ENCODE data around the gene ERBB4.

ERBB4 gene

DNA sequence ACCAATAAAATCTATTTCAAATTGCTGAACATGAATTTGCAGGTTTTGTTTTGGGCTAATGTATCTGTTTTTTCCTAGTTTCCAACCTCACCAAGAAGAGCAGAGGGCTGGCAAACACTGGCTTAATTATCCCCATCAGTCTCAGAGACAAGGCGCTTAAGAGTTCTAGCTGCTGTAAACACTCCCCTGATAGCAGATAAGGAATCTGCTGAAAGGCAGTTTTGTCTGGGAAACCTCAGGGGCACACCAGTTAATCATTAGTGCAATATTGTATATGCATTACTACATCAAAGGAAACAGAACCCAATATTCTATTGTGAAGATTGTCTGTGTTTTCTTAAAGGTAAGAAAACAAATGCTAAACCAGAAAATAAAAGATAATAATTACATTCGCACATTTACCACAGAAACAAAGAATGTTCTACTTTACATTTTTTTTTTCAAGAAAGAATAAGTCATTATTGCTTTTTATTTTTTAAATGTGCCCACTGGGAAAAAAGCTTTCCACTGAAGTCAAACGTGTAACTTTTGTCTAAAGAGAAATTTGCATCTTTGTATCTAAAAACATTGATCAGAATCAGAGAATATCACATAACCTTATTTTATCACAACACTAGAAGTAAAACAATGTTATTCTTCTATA is 179.1 kb downstream of the ERBB4 start:
- FAIRE-seq, result no peak

DNA sequence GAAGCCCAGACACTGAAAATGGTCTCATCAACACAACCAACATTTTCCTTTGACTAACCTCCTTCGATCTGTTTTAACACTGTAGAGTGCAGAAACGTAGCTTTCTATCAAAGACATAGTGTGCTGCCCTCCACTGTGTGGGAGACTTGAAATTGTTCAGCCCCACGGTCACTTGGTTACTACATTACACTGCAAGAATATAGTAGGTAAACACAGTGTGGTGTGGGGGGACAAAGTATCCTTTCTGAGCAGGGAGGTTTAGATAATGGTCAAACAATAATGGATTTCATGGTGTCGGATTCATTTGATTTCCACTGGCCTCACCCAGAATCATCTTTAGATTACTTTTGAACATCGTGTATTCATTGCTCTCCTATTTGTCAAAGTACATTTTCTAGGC is 181.0 kb downstream of the ERBB4 start:
- no peak for FAIRE-seq

DNA sequence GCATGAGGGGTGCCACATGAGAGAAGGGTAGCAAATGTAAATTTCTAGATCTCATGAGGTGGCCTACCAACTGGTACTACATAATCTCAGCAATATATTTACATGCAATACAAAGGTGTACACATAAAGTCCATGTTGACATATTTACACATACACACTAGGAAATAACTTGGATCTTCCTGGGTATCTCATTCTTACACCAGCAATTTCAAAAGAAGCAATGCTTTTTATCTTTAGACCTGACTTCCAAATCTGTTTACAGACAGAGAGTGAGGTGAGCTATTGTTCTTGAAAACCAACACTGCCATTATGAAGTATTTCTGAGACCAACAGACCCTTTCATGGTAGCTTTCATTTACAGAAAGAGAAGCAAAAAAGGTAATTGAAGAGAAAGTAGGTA is 184.2 kb downstream of the ERBB4 start:
- no peak for FAIRE-seq

DNA sequence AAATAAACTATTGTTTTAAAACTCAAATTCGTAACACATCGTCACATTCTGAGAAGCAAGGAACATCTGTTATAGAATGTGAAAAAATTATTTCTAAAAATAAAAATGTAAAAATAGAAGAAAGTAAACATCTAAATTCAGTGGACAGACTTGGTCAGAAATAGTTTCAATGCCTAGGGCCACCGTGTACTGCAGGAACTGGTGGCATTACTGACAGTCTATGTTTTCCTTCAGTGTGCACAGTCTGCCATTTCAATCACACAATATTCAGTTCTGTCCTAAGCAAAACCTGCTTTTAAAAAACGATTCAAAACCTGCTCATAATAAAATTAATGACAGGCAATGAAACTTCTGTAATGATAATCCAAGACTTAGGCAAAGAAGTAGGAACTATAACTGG is 190.1 kb downstream of the ERBB4 start:
- FAIRE-seq, result no peak

DNA sequence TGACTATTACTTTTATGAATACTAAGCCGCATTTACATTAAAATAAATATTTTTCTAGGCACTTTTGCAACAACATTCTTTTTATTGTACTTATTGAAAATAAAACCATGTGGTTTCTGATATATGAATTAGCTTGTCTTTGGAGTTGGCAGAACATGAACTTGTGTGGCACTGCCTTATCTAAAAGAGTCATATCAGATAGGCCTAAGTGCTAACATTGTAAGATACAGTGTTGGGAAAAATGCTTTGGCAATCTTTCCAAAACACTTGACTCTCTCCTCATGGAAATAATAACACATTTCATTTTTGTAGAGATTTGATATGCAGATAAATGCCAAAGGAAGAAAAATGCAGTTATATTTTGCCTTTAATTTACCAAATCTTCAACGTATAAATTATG is 191.7 kb downstream of the ERBB4 start:
- no peak for FAIRE-seq

DNA sequence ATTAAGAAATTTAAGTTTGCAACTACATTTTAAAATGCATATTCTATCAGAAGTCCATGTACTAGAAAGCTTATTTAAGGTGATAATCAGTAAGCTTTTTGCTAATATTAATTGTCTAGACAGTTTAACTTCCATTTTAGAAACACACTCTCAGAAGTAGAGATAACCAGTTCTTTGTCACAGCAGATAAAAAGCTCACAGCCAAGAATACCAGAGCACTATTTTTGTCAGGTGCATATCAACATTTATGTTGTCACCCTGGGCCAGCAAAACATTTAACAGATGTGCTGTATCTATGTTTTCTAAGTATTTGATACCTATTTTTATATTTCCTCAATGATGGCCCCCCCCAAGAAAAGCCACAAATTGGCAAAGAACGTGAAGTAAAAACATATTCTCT is 192.6 kb downstream of the ERBB4 start:
- no peak for FAIRE-seq

DNA sequence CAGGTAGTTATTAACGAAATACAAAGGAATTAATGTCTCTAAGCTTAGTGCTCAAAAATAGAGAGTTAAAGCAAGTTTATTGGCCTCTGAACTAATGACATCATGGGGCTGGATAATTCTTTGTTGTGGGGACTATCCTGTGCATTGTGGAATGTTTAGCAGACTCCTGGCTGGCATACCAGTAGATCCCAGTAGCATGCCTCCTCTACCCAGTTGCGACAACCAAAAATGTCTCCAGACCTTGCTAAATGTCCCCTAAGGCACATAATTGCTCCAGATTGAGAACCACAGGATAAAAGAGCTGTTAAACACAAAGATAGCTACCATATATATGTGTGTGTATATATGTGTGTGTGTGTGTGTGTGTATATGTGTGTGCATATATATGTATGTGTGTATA is 194.5 kb downstream of the ERBB4 start:
- no peak for FAIRE-seq

DNA sequence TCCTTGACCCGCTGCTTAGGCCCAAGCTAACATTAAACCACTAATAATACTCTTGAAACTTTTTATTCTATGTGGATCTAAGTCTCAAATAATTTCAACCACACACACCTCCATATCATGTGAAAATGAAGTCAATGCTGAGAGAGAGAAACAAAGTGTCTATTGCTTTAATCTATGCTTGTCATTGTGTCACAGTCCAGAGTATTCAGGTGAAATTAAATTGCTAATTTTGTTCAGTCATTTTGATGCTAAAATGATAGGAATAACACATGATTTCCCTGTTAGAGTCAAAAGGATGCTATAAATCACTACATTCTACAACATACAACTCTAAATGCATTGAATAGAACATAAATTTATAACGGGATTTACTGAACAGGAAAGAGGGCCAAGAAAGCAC is 195.4 kb downstream of the ERBB4 start:
- no peak for FAIRE-seq

DNA sequence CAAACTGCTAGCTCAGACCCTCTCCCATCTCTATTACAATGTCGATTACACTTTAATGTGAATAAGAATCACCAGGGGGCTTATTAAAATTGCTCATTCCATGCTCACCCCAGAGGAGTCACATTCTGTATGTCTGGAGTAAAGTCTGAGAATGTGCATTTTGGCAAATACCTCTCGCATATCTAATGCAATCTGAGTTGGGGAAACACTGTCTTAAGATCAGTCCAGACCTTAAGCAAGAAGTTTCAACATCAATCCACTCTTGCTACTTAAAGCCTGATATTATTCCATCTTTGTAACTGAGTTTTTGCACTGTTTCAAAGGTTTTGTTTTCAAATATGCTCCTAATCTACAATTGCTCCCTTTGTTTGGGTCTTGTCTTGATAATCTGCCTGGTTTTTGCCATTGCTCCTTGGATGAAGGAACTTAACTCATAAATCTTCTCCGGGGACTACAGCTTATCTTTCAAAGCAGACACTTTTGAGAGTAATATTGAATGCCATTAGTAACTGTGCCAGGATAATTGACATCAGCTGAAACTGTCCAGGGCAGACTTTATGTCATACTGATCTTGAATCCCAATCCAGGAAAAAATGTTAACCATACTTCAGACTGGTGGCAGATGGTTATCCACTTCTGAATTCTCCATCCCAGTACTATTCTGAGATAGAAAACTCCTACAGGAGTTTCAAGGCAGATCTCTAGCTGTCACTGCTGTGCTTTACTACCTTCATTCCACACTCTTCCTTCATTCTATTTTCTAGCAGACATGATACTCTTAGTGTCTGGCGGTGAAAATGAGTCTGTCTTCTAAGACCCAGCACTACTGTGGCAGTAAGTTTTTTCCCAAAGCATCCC is 200.9 kb downstream of the ERBB4 start:
- FAIRE-seq, result no peak

DNA sequence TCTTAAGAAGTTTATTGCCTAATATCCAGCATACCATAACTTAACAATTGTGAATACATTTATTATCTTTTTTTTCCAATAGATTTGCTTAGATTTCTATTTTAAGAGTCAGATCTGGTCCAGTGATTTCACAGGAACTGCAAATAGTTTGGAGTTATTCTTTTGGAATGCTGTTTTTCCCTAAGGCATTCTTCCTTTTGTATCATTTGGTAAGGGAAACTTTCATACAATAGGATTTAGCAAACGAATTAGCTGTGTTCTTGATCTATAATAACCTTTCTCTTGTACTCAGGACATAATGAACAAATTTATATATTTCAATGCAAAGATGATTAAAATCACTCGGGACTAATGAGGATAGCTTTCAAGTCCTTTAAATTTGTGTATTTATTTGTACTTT is 201.6 kb downstream of the ERBB4 start:
- FAIRE-seq, result no peak

DNA sequence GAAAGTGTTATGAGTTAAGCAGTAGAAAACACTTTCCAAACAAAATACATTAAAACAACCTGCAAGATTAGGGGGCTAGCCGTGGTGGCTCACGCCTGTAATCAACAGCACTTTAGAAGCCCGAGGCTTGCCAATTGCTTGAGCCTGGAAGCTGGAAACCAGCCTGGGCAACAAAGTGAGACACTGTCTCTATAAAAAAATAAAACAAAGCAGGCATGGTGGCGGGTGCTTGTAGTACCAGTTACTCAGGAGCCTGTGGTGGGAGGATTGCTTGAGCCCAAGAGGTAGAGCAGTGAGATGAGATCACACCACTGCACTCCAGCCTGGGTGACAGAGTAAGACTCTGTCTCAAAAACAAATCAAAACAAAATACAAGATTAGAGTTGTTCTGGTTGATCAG is 208.3 kb downstream of the ERBB4 start:
- FAIRE-seq, result no peak

DNA sequence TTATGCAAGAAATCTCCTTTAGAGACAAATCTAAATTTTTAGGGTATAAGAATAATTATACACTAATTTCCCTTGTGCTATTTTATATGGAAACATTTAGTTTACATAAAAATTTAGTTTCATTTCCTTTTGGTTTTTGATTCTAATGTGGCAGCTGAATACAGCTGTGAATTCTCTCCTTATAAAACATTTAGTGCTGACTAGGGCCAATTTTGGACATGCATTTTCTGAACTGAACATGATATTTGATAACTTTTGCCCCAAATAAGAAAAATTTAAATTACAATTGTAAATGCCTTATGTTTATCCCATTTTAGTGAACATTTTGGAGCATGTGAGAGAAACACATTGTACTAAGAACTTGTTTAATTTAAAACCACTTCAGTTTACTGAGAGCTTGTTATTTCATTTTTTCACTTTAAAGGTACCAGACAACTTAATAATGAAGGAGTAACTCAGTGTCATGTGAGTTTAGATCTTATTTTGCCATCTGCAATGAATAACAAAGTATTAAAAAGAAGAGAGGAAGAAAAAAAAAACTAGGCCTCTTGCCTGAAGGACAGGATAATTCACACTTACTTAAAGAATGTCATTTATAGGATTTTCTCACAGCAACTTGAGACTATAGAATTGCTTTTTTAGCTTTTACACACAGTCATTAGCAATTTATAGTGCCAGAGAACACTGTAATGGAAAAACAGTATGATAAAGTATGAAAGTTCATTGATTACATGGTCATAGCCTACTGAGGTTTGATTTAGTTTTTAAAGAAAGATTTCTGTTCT is 209.7 kb downstream of the ERBB4 start:
- no peak for FAIRE-seq

DNA sequence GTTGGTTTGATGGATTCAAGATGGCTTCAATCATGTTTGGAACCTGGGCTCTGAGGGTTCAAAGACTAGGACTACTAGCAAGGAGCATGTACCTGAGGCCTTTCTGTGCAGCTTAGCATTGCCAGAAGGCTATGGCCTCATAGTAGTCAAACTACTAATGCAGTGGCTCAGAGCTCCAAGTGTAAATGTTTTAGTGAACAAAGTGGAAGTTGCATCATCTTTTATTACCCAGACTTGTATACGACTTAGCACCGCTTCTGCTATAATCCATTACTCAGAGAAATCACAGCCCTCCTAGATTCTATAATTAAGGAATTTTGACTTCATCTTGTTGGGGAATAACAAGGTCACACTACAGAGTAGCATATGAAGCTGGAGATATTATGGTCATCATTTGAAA is 210.5 kb downstream of the ERBB4 start:
- FAIRE-seq, result no peak

DNA sequence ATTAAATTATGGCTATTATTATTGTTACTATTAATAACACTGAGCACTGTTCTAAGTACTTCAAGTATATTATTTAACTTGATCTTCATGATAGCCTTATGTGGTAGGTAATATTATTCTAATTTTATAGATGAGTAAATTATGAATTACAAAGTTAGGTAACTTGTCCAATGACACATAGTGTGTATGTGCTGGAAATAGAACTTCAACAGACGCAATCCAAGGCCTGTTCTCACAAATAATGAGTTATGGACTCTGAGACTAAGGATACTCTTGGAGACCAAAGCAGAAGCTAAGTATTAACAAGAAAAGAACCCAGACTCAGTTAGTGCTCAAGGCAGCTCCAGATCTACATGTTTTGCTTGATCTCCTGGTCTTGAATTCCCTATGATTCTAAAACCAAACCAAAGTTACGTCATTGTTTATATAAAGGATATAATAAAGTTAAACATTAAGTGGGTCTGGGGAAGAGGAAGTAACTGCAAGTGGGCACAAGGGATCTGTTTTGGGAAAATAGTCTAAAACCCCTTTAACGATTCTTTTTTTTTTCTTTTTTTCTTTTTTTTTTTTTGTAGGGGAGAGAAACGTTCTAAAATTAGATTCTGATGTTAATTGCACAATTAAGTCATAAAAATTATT is 211.3 kb downstream of the ERBB4 start:
- FAIRE-seq, result no peak

DNA sequence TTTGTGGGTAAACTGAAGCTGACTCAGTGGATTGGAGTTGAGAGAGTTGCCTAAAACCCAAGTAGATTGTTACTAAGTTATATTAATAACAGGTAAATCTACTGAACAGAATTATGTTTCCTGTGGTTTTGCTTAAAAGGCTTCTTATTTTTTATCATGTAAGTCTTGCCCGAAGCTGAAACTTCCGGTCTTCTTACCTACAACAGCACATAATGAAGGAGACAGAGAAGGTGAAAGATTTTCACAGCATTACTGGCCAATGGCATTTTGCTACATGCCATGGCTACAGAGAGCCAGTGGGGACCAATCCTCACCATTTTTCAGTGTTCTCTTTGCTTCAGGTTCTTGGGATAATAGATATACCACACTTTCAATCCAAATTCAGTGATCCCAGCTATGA is 220.0 kb downstream of the ERBB4 start:
- FAIRE-seq, result no peak

DNA sequence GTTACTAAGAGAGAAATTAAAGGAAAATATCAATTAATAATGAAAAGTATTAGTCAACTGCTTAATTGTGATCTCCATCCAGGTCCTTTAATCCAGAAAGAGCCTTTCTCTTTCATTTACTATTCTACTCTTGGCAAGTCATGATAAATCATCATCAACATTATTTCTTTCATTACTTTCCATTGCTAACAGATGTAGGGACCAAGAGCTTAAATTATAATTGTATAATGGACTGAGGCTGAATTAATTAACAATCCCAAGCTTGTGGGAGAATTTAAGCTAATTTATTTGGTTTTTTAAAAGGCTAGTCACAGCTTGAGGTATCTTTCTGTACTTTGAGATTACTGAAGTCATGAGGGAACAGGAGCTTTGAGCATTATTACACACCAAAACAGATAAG is 223.9 kb downstream of the ERBB4 start:
- no peak for FAIRE-seq

DNA sequence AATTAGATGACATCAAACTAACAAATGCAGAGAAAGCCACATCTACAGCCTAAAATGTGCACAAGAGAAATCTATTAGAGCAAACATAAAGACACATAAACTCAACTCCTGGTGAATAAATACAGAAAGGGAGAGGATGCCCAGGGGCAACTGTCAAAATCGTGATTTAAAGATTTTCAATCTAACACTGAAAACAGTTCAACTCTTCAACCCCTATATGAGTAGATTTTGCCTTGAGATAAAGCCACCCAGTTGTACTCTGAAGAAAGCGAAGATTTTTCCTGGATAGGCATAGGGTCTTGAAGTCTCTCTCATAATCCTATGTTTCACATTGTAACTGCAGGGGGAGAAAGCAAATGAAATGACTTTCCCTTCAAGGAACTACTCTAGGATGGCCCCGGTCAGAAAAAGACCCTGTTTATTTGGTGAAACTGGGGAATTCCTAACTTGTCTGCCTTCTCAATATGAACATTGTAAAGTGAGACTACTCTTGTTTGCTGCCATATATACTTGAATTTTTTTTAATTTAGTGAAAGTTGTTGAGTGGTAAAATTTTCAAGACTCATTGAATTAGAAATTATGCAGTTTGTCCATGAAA is 226.7 kb downstream of the ERBB4 start:
- FAIRE-seq, result no peak

DNA sequence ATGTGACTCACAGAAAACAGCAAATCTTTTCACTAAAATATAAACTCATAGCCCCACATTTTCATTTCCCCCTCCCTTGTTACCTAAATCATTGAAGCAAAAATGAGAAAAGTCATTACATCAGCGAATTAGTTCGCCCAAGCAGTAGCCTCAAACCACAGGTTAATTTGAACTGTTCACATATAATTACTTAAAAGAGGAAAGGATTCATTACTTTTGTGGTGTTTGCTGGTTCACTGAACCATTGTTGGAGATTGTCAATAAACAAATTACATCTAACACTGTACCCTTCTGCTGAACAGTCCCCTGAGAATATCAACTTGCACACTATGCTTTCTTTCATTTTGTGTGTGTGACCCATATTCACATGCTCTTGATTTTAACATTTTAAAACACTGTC is 238.7 kb downstream of the ERBB4 start:
- FAIRE-seq, result no peak

DNA sequence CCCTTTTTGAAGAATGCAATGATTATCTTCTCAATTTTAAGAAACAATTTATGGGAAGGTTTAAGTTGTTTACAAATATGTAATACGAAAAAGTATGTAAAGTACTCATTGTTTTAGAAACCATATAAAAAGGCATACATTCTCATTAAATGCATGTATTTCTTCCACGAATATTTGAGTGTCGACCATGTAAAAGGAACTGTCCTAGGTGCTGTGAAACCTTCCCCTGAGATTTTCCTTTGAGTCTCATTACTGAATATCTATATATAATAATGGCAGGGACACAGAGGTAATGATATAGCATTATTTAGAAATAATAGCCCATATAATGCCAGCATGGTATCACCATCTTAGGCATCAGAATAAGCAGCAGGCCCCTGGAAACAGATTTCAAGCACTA is 239.3 kb downstream of the ERBB4 start:
- no peak for FAIRE-seq

DNA sequence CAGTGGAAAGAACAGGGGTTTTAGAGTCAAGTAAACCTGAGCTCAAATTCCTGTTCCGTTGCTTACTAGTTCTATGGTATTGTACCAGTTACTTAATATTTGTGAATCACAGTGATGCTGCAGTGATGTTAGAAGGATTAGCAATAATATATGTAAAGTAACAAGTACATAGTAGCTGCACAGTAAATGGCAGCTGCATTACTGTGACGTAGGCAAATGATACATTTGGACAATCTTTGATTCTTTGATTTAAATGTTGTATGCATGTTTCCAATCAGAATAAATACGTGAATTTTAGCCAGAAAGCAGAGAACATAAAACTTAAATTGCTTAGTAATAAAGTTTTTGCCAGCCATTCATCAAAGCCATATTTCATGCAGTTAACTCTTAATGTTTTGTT is 243.0 kb downstream of the ERBB4 start:
- FAIRE-seq, result peak; percentile 70

DNA sequence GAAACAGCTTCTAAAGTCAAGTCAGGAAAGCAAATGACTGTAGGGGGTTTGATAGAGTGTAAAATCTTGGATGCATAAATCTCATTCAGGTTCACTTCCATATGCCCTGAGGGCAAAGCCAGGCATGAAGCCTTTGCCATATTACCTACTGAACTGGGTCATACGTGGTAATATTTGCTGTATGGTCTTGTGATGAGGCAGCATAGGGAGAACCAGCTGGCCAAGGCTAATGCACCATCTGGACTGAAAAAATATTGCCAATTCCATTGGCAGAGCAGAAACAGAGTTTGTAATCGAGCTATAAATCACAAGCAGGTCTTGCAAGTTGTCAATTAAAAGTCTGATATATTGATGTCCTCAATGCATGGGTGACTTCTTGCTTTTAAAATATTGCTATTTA is 243.8 kb downstream of the ERBB4 start:
- peak; percentile 91 for FAIRE-seq

DNA sequence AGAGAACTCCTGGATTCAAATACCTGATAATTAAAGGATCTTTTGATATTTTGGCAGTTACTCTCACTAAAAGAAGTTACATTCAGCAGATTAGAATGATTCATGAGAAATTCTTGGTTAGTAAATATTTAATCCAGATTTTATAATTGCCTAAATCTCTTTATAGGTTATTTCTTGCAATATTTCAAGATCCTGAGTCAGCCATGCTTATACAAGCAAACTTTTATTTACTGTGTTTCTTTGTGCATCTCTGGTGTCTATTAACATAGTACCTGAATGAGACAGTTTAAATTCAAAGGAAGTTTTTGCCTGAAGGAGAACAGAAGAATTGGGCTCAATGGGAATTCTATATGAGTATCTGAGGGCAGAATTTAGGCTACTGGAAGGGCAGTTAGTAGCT is 249.3 kb downstream of the ERBB4 start:
- no peak for FAIRE-seq

DNA sequence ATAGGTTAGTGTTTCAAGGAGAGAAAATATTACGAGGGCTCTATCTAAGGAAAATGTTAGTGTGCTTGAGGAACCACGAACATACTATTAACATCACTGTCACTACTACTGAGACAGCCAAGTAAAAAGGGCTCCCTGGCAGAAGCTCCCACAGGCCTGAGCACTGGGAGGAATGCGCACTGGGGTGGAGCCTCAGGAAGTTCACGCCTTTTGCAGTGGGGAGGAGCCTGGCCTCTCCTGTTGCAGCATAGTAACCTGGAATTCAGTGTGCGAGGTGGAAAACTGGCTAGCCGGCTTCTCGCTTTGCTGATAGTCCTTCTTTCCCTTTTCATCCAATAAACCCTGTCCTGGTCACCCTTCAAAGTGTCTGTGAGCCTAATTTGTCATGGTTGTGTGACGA is 250.3 kb downstream of the ERBB4 start:
- no peak for FAIRE-seq
